GM11168 (cell line): ENCODE measurements around the gene DLGAP5.

Source experiments
- in situ Hi-C: fragments of 300-500 bp; cut with MboI; formaldehyde crosslinking; loops from one replicate; pipeline ENCODE4 v1.12.0; 2022; ENCODE audit warnings: low sequenced_read_pairs; ENCODE audit not compliant: unreplicated experiment

Gene DLGAP5

GRCh38 chr14:55133416-55133815 is 58.0 kb downstream of the DLGAP5 start:
- in situ Hi-C loops: no loop called here

DNA sequence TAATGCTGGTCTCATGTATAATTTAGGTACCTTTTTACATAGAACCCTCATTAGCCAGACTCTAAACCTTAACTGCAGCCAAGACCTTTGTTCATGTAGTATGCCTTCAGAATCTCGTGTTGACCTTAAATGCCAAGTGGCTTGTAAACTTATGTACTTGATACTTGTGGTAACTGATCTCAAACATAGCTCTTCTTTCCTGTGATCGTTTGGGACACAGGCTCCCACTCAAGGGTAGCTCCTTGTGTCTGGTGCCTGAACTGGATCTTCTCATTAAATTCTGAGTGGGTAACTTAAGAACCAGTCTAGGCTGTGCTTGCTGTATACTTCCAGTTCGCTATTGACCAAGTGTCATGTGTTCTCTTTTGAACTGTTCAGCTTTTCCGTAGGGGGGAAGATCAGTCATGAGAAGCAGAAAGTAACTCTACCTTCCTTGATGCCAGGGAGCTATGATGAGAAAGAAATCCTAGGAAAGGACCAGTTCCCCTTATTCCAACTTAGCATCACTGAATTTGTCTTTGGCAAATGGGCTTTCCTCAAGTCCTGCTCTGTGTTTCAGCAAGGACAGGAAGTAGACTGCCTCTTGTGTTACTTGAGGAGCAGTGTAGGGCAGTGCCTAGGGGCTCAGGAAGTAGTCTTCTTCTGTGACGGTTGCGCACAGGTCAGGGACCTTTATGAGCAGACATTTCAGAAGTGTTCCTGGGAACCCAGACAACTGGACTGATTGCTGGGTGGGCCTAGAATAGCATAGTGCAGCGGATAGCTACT is 59.8 kb downstream of the DLGAP5 start:
- in situ Hi-C loops: no loop called here

GRCh38 chr14:55130196-55130550 is 61.2 kb downstream of the DLGAP5 start:
- in situ Hi-C loops: no loop called here

- in situ Hi-C loops: no loop called here
Measured at GRCh38 chr14:55129428-55130195, 61.8 kb downstream of the DLGAP5 start.

DNA sequence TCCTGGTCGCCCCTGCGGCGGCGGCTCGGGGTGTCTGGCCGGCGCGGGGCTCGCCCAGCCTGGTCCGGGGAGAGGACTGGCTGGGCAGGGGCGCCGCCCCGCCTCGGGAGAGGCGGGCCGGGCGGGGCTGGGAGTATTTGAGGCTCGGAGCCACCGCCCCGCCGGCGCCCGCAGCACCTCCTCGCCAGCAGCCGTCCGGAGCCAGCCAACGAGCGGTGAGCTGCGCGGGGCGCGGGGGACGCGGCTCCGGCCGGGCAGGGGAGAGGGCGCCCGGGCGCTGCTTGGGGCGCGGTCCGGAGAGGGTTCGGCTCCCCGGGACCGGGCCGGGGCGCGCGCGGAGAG is 62.3 kb downstream of the DLGAP5 start, which contains the start of gene LGALS3:
LGALS3 (plus strand) TSS at position 167 of the 342 bp plus-strand sequence. CDS start 8,122 bp downstream, outside the sequence.
- in situ Hi-C loops: no loop called here

DNA sequence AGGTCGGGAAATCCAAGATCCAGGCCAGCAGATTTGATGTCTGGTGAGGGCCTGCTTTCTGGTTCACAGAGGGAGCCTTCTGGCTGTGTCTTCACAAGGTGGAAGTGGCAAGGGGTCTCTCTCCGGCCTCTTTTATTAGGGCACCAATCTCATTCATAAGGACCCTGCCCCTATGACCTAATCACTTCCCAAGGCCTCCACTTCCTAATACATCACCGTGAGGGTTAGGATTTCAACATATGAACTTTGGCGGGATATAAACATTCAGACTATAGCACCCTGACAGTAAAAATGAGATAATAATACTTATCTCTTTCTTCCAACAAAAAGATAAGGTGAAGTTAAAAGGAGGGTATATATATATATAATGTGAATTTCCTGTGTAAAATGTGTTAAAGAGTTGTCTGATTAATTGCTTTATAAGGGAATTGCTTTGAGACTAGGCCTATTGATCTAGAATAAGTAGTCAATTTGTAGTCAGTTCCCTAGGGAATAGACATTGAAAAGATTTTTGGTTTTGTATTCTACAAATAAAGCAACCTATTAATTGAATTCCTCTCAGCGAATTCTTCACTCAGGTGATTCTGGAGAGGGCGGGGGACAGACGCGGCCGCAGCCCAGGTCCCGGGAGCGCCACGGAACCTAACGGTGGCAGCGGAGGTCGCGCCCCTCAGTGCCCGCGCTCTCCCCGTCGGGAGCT is 62.8 kb downstream of the DLGAP5 start:
- in situ Hi-C loops: no loop called here

- in situ Hi-C loops: no loop called here
Measured at GRCh38 chr14:55127460-55127951, 63.9 kb downstream of the DLGAP5 start.

- in situ Hi-C loops: no loop called here
Measured at GRCh38 chr14:55126932-55127459, 64.4 kb downstream of the DLGAP5 start.

DNA sequence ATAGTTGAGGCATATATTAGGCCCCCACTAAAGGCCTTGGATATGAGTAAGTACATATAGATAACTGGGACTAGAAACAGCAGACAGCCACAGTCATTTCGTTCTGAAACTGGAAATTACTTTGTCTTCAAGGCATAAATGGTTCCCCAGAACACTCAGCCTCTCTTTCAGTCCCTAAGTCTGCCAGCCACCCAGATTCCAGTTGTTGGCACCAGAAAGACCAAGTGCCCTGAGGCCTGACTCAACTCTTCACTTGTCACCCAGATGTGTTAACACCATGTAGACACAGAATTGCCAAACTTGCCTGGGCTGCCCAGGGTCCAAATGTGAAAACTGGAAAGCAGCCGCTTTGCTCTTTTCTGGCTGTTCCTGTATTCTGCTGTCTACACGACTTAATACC is 65.4 kb downstream of the DLGAP5 start:
- in situ Hi-C loops: no loop called here

DNA sequence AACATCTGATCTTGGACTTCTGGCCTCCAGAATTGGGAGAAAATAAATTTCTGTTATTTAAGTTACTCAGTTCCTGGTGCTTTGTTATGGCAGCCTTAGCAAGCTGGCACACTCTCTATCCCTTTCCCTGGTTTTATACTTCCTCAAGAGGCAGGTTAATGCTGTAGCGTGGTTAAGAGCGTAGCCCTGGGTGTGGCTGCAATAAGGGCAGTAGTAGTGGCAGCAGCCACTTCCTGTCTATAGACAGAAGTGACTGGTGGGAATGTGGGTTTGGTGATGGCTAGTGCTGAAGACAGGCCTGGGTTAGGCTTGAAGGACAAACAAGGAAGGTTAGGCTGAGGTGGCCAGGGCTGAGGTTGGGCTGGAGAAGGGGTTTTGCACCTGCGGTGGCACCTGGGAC is 66.0 kb downstream of the DLGAP5 start:
- in situ Hi-C loops: no loop called here

- in situ Hi-C loops: no loop called here
Measured at GRCh38 chr14:55124774-55125386, 66.5 kb downstream of the DLGAP5 start.

DNA sequence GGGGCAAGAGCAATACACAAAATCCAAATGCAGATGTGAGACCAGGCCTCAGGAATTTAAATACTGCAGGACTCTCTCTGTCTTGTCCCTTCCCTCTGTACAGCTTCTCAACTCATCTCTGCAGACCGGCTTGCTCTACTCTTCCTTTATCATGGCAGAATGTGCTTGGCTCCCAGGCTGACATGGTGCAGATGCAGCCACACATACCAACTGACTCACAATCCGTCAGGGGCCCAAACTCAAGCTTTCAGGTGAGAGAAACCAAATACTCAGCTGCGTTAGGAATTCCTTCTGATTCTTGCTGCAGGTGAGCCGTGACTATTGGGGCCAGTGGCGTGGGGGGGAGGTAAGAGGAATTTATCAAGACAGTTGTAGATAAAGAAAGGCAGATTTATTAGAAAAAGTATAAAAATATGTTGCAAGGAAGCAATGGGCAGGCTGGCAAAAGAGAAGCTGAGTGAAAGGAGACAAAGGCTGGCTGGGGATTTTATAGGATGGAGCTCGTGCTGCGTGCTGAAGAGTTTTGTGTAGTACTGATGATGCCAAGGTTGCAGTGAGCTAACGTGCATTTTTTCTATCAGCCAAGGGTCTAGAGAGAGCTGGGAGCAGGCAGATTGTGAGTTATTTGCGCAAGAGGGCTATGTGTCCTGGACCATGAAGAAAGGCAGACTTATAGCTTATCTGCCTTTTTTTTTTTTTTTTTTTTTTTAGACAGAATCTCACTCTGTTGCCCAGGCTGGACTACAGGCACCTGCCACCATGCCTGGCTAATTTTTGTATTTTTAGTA is 67.3 kb downstream of the DLGAP5 start:
- in situ Hi-C loops: no loop called here

GRCh38 chr14:55123101-55123500 is 68.3 kb downstream of the DLGAP5 start:
- in situ Hi-C loops: no loop called here

GRCh38 chr14:55122440-55122986 is 68.9 kb downstream of the DLGAP5 start:
- in situ Hi-C loops: no loop called here

GRCh38 chr14:55121628-55122439 is 69.6 kb downstream of the DLGAP5 start:
- in situ Hi-C loops: no loop called here

DNA sequence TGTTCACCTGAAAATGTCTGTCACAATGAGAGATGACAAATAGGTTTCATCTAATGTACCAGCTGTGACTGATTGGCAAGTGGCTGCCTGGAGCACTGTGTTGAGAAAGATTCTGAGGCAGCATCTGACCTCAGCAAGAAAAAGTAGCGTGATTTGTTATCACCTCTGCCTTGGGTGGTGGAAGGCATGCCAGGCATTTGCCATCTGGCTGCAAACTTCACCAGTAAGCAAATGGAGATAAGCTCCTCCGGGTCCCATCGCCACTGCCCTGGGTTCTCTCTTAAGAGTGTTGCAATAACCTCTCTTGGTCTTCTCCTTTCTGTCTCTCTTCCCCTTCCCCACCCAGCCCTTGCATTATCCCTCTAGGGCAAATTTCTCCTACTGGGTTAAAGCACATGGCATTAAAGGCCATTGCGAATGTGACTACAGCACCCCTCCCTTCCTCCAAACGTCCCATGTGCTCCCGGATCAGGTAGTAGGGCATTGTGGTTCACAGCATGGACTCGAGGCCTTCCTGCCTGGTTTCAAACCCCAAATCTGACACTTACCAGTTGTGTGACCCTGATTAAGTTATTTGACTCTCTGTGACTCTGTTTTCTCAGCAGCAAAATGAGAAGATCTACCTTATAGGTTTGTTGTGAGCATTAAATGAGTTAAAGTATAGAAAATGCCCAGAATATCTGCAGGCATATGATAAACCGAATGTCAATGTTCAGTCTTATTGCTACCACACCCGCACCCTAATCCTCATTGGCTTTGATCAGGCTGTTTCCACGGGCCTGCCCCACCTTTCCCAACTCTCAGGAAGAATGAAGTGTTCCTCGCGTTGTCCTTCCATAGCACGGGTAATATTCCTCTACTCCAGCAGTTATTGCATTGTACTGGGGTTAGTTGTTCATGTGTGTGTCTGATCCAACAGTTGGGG is 70.6 kb downstream of the DLGAP5 start:
- in situ Hi-C loops: no loop called here

- in situ Hi-C loops: no loop called here
Measured at GRCh38 chr14:55118761-55119160, 72.6 kb downstream of the DLGAP5 start.
